ENCODE results near the gene TCEAL9. TPM values are rescaled to one million over a fixed set of nuclear protein-coding genes. Genes with fewer than 3 reads are reported as not detected.

TCEAL9 gene
- polyA plus RNA-seq, 3 donors, result 29.8 to 205 (median 66.2) TPM

DNA sequence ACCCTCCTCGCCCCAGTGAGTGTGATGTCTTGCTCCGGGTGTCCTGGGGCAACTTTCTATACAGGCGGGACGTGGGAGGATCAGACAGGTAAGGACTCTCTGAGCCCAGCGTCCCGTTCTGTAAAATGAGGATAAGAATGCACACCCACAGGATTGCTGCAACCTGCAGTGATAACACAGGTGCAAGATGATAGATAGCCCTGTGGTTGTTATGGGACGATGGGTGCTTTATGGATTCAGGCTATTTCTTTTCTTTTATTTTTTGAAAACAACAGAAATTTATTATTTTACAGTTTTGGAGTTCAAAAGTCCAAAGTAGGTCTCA lies 48.7 kb downstream of the TCEAL9 start:
- no peak overlapping the region for H3K27ac ChIP-seq (ENCODE audit: low read depth, low read length)
- WGBS, 3 donors, result 0 to 22% (median 7%) methylated on average over 7 of the region's 7 CpGs

DNA sequence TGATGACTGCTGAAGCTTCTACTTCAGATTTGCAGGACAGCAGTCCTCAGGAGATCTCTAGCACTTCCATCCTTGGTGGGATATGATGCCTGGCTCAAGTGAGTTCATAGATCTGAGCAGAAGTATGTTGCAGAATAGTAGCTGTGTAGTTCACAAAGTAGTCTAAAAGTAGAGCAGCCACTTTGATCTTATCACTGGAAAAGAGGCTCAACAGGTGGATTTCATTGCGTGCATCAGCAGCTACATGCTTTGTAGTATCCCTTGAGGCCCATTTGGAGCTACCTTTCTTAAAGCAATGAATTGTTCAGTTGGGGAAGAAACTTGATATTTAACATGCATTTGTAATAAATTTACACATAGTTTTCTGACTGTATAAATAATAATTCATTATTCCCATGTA lies 50.0 kb downstream of the TCEAL9 start:
- WGBS, 3 donors, result 88 to 97% (median 91%) methylated on average over 1 of the region's 1 CpG

DNA sequence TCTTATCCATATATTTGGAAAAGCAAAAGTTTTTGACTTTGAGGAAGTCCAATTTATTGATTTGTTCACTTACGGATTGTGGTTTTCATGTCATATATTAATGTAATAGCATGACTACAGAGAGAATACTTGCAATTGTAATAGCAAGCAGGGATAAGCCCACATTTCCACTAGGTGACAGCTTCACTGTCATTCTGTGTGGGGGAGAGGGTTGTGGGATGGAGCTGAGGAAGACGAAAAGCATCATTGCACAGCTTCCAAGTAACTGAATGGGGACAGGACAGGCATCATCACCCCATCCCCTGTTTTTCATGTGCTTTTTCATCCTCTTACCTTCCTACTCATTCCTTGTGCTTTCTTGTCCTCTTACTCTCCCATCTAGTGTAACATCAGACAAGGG lies 51.5 kb downstream of the TCEAL9 start:
- no peak overlapping the region for H3K27ac ChIP-seq (ENCODE audit: low read depth, low read length)
- 91 to 95% (median 93%) methylated on average over 2 of the region's 2 CpGs for WGBS, 3 donors

More for the DNA sequence above, 50.0 kb downstream of the TCEAL9 start:
- H3K27ac ChIP-seq (ENCODE audit: low read depth, low read length), result no peak overlapping the region

Other genes starting within 250 kb of the TCEAL9 start
- gene BEX4, start 141.4 kb upstream of the TCEAL9 start, polyA plus RNA-seq, result 10 to 100 TPM; 18.1 to 51.7 (median 22.1) TPM
- 100 to 1,000 TPM in 1 of 3 donors, 10 to 100 TPM in 2; 28.6 to 111 (median 28.8) TPM for gene TCEAL8, start 101.4 kb upstream of the TCEAL9 start, polyA plus RNA-seq
- under 1 TPM in 2 of 3 donors, not detected in 1; 0.12 to 0.31 TPM for gene TCEAL5, start 79.8 kb upstream of the TCEAL9 start, polyA plus RNA-seq
- gene BEX2, start 45.5 kb upstream of the TCEAL9 start, polyA plus RNA-seq, result 10 to 100 TPM in 1 of 3 donors, 1 to 10 TPM in 2; 1.1 to 22.9 (median 3.9) TPM
- 10 to 100 TPM in 1 of 3 donors, 1 to 10 TPM in 1, under 1 TPM in 1; 0.53 to 13.8 (median 2.0) TPM for gene TCEAL7, start 26.3 kb upstream of the TCEAL9 start, polyA plus RNA-seq
- gene BEX3, start 20.0 kb downstream of the TCEAL9 start, polyA plus RNA-seq, result 100 to 1,000 TPM in 1 of 3 donors, 10 to 100 TPM in 2; 46.8 to 174 (median 89.2) TPM
- gene RAB40A, start 163.0 kb downstream of the TCEAL9 start, polyA plus RNA-seq, result under 1 TPM in 2 of 3 donors, not detected in 1; 0.06 to 0.08 TPM
- 100 to 1,000 TPM in 1 of 3 donors, 10 to 100 TPM in 2; 48.9 to 464 (median 89.0) TPM for gene TCEAL4, start 229.0 kb downstream of the TCEAL9 start, polyA plus RNA-seq